K562 (cell line): ENCODE results near the gene MAGI3. TPM values are rescaled to one million over a fixed set of nuclear protein-coding genes. Genes with fewer than 3 reads are reported as not detected.

Experiments
- ATAC-seq: fragments of 200-7000 bp; cut with Tn5 transposase; 3 replicates; pipeline ENCODE4 v1.9.1; 2020; ENCODE audit warnings: moderate library complexity
- BruUV-seq: library from RNA; stranded (reverse); fragments of 400-500 nt; replicated peaks from 2 replicates; lab custom pipeline; 2021; lab: Mats Ljungman, UMichigan
- CTCF ChIA-PET: fragments of 300-600 bp; formaldehyde crosslinking; extraction: SDS; loops from one replicate; lab custom pipeline; 2021; ENCODE audit warnings: low intra/inter-chr PET ratio; lab: Yijun Ruan, JAX
- POLR2A ChIA-PET: fragments of 300-600, 350-650 bp; sonication (Branson Sonifier 250); formaldehyde crosslinking; extraction: SDS; loops from one replicate; lab custom pipeline; 2021; ENCODE audit warnings: antibody characterized with exemption, inconsistent platforms; lab: Yijun Ruan, JAX
- DNase-seq, 4 experiments: peaks; one replicate each; pipeline versions ENCODE4 v3.0.0 to v3.0.0-alpha.2; 2011 to 2018; ENCODE audit warnings: low spot score in 3 of 4, mixed read lengths in 3 of 4; ENCODE audit errors: extremely low read depth in 1 of 4
- FAIRE-seq: peaks from 2 replicates; lab custom pipeline; 2011; peaks lifted over from hg19 to GRCh38; lab: Jason Lieb, UNC
- H2AFZ ChIP-seq: 2 replicates; pipeline ENCODE4 v1.6.0; 2011; ENCODE audit warnings: low read depth, low read length, control low read depth, inconsistent platforms
- H3K27ac ChIP-seq: fragments of 200-600 bp; 3 replicates; pipeline ENCODE4 v1.8.0; 2011; ENCODE audit warnings: low read depth, mild to moderate bottlenecking, control low read depth, inconsistent platforms, low read length, moderate library complexity, mixed read lengths; ENCODE audit errors: extremely low read depth
- H3K27me3 ChIP-seq, 2 experiments: fragments of 300-600 bp in 1 of 2; 2 replicates in 1 of 2; 3 replicates in 1 of 2; pipeline versions ENCODE4 v1.6.0 to v1.8.0; 2011; ENCODE audit warnings: inconsistent platforms in 2 of 2, low read length in 2 of 2, mild to moderate bottlenecking in 1 of 2, mixed read lengths in 1 of 2, moderate library complexity in 1 of 2; ENCODE audit not compliant: control insufficient read depth in 2 of 2, insufficient read depth in 2 of 2
- H3K36me3 ChIP-seq: fragments of 300-600 bp; 3 replicates; pipeline ENCODE4 v1.8.0; 2011; ENCODE audit warnings: mild to moderate bottlenecking, low read length, inconsistent platforms; ENCODE audit not compliant: control insufficient read depth, insufficient read depth
- H3K4me1 ChIP-seq, 2 experiments: fragments of 200-600 bp in 1 of 2; replicated peaks in 1 of 2; 2 replicates in 1 of 2; 3 replicates in 1 of 2; pipeline versions ENCODE4 v1.5.1 to v1.8.0; 2011; ENCODE audit warnings: inconsistent platforms in 2 of 2, low read length in 2 of 2, mild to moderate bottlenecking in 1 of 2, mixed read lengths in 1 of 2, moderate library complexity in 1 of 2; ENCODE audit not compliant: control insufficient read depth in 2 of 2, insufficient read depth in 2 of 2
- H3K4me2 ChIP-seq: 2 replicates; pipeline ENCODE4 v1.6.1; 2011; ENCODE audit warnings: low read length, control low read depth, inconsistent platforms, mixed read lengths; ENCODE audit not compliant: insufficient read depth
- H3K4me3 ChIP-seq: fragments of 200-600 bp; sonication (generic), shearing (Covaris generic); 2 replicates; pipeline ENCODE4 v1.5.1; 2016; ENCODE audit warnings: control low read depth, inconsistent platforms
- H3K79me2 ChIP-seq: fragments of 200-600 bp; 3 replicates; pipeline ENCODE4 v1.8.0; 2011; ENCODE audit warnings: low read length, inconsistent platforms; ENCODE audit not compliant: control insufficient read depth, insufficient read depth
- H3K9ac ChIP-seq, 2 experiments: 2 replicates each; pipeline versions ENCODE4 v1.6.0 to v1.6.1; 2011; ENCODE audit warnings: low read depth in 2 of 2, low read length in 2 of 2, control low read depth in 1 of 2, inconsistent platforms in 1 of 2, mild to moderate bottlenecking in 1 of 2, mixed read lengths in 1 of 2; ENCODE audit not compliant: insufficient read depth in 1 of 2
- H3K9me1 ChIP-seq: one replicate; pipeline ENCODE4 v1.6.0; 2011; ENCODE audit warnings: inconsistent platforms, mild to moderate bottlenecking, low read length, moderate library complexity; ENCODE audit not compliant: control insufficient read depth, insufficient read depth
- H3K9me3 ChIP-seq: replicated peaks from 2 replicates; pipeline ENCODE4 v1.5.1; 2011; ENCODE audit warnings: low read depth, low read length, inconsistent platforms; ENCODE audit not compliant: control insufficient read depth, insufficient read depth
- H4K20me1 ChIP-seq: replicated peaks from 2 replicates; pipeline ENCODE4 v1.6.1; 2011; ENCODE audit warnings: low read length, inconsistent platforms, mixed read lengths; ENCODE audit not compliant: control insufficient read depth, insufficient read depth
- ASH1L ChIP-seq: fragments of 450-650 bp; IDR thresholded peaks from 2 replicates; pipeline ENCODE4 v1.6.1; 2018; ENCODE audit warnings: borderline replicate concordance, mild to moderate bottlenecking, low read depth; ENCODE audit not compliant: partially characterized antibody
- CEBPB ChIP-seq: fragments of 450-650 bp; IDR thresholded peaks from 2 replicates; pipeline ENCODE4 v1.6.1; 2016; ENCODE audit warnings: missing genetic modification characterization, missing compliant biosample characterization
- DPF2 ChIP-seq: fragments of 450-650 bp; IDR thresholded peaks from 2 replicates; pipeline ENCODE4 v1.6.1; 2016
- KLF6 ChIP-seq: fragments of 250-450 bp; sonication (Bioruptor Pico); IDR thresholded peaks from 2 replicates; pipeline ENCODE4 v1.4.0; 2020; ENCODE audit warnings: mild to moderate bottlenecking, moderate library complexity, borderline replicate concordance
- LARP7 ChIP-seq: fragments of 450-650 bp; IDR thresholded peaks from 2 replicates; pipeline ENCODE4 v1.6.1; 2016
- MTA3 ChIP-seq: fragments of 450-650 bp; formaldehyde crosslinking; IDR thresholded peaks from 2 replicates; pipeline ENCODE4 v1.6.1; 2017; ENCODE audit warnings: mild to moderate bottlenecking, borderline replicate concordance
- RB1 ChIP-seq: fragments of 450-650 bp; IDR thresholded peaks from 2 replicates; pipeline ENCODE4 v1.6.1; 2017; ENCODE audit warnings: low read depth, mild to moderate bottlenecking
- RBFOX2 ChIP-seq: fragments of 200-400 bp; formaldehyde crosslinking; IDR thresholded peaks from 2 replicates; pipeline ENCODE4 v1.6.1; 2017; ENCODE audit warnings: low read depth, mild to moderate bottlenecking, low read length, moderate library complexity
- SMAD2 ChIP-seq: fragments of 150-350 bp; IDR thresholded peaks from 2 replicates; pipeline ENCODE4 v1.6.1; 2014; ENCODE audit warnings: low read depth, mild to moderate bottlenecking, low read length
- ZFP30 ChIP-seq: fragments of 250-450 bp; sonication (Bioruptor Pico); IDR thresholded peaks from 2 replicates; pipeline ENCODE4 v1.8.0; 2022; ENCODE audit warnings: moderate library complexity, mild to moderate bottlenecking, inconsistent platforms, borderline replicate concordance
- ZNF197 ChIP-seq: fragments of 200-800 bp; sonication (Bioruptor generic); IDR thresholded peaks from 2 replicates; pipeline ENCODE4 v1.6.1; 2016; ENCODE audit warnings: low read depth, missing genetic modification characterization, missing compliant biosample characterization
- ZNF217 ChIP-seq: sonication (generic); formaldehyde crosslinking; IDR thresholded peaks from 2 replicates; pipeline ENCODE4 v1.8.0; 2022; ENCODE audit warnings: mild to moderate bottlenecking, missing genetic modification reagents
- ZNF232 ChIP-seq: sonication (generic); formaldehyde crosslinking; IDR thresholded peaks from 2 replicates; pipeline ENCODE4 v1.8.0; 2022; ENCODE audit warnings: mild to moderate bottlenecking, missing genetic modification reagents
- ZNF778 ChIP-seq: fragments of 450-650 bp; formaldehyde crosslinking; IDR thresholded peaks from 2 replicates; pipeline ENCODE4 v1.4.0; 2020; ENCODE audit warnings: mild to moderate bottlenecking, moderate library complexity
- ZNF79 ChIP-seq: fragments of 250-450 bp; sonication (Bioruptor Pico); IDR thresholded peaks from 2 replicates; pipeline ENCODE4 v1.4.0; 2020; ENCODE audit warnings: low read depth, mild to moderate bottlenecking, moderate library complexity
- WGBS: fragments of 100-300 bp; shearing (Covaris generic); methylation state at CpG from one replicate; pipeline ENCODE4 v1.1.6; 2016; ENCODE audit warnings: low coverage, mixed read lengths; ENCODE audit not compliant: insufficient coverage; ENCODE audit errors: missing lambda C conversion rate; 5-methylcytosine and 5-hydroxymethylcytosine counted together
- in situ Hi-C: fragments of 300-500 bp; cut with MboI; formaldehyde crosslinking; loops from 4 replicates; pipeline ENCODE4 v1.15.0; 2018; ENCODE audit warnings: inconsistent platforms, mixed read lengths
- intact Hi-C: fragments of 100-400 bp; cut with micrococcal nuclease; formaldehyde crosslinking; loops from 2 replicates; pipeline ENCODE4 v1.14.2; 2022
- polyA plus RNA-seq, 8 experiments: library from polyadenylated mRNA; depleted of rRNA in 4 of 8; stranded (reverse) in 5 of 8; unstranded in 3 of 8; fragments of >200 nt; fragmentation: Nextera tagmentation in 2 of 8; fragmentation: Illumina TruSeq in 1 of 8; extraction: Ambion mirVana in 2 of 8; extraction: Trizol in 1 of 8; gene quantifications; 2 replicates each; pipeline versions ENCODE4 v1.2.1 to v1.2.3, GENCODE V29; 2011 to 2014; ENCODE audit warnings: inconsistent platforms in 1 of 8, missing spikeins in 1 of 8
- total RNA-seq, 7 experiments: library from RNA; depleted of rRNA in 6 of 7; stranded (reverse); fragments of >200 nt in 6 of 7; fragmentation: Illumina TruSeq in 2 of 7; extraction: Trizol in 2 of 7; gene quantifications; 2 replicates each; pipeline versions ENCODE4 v1.2.1 to v1.2.3, GENCODE V29; 2011 to 2021; ENCODE audit warnings: low replicate concordance in 1 of 7
- TF ChIP-seq, protein P1 (sequence below): fragments of 450-650 bp; IDR thresholded peaks from 2 replicates; pipeline ENCODE4 v1.7.0; 2016; ENCODE audit warnings: borderline replicate concordance
- TF ChIP-seq, protein P2 (sequence below): sonication (generic); formaldehyde crosslinking; IDR thresholded peaks from 2 replicates; pipeline ENCODE4 v1.8.1; 2023; ENCODE audit warnings: mild to moderate bottlenecking, missing genetic modification reagents
- TF ChIP-seq, protein P3 (sequence below): sonication (generic); formaldehyde crosslinking; IDR thresholded peaks from 2 replicates; pipeline ENCODE4 v1.9.0; 2022; ENCODE audit warnings: mild to moderate bottlenecking, missing genetic modification reagents

The MAGI3 gene
- total and polyA plus RNA-seq, 9 of the 15 experiments (the other 6 are each of a cell fraction or from before 2014, with no cell fraction given), result 1.0 to 8.6 (median 5.5) TPM

DNA sequence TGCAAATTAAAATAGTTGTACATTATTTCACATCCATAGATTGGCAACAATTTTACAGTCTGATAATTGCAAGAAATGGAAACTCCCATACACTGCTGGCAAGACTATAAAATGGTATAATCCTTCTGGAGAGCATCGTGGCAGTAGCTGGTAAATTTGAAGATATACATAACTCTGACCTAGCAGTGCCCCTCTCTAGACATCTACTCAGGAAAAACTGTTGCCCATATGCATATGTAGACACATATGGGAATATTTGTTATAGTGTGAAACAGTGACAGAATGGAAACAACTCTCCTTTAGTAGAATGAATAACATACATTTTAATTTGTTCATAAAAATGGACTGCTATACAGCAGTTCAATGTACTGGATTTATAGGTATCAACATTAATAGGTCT is 191.8 kb downstream of the MAGI3 start:
- Histone ChIP-seq H3K4me3 (no peak overlapping the region), H3K4me1 (no peaks in the 10 kb centered on the region), H3K9me3 (no peaks in the 10 kb centered on the region), H3K9ac (no peak overlapping the region), H3K4me2 (no peak overlapping the region), H3K79me2 (no peaks in the 10 kb centered on the region), H4K20me1 (no peaks in the 10 kb centered on the region), H3K9me1 (no peaks in the 10 kb centered on the region), H3K27ac (no peak overlapping the region), H2AFZ (no peak overlapping the region), H3K36me3 (no peaks in the 10 kb centered on the region), H3K27me3 (no peaks in the 10 kb centered on the region)
- BruUV-seq, result no TSS peak
- no peak for ATAC-seq
- no peak for TF ChIP-seq ZNF217 (CRISPR knock-in tag)
- TF ChIP-seq, protein P1, sequence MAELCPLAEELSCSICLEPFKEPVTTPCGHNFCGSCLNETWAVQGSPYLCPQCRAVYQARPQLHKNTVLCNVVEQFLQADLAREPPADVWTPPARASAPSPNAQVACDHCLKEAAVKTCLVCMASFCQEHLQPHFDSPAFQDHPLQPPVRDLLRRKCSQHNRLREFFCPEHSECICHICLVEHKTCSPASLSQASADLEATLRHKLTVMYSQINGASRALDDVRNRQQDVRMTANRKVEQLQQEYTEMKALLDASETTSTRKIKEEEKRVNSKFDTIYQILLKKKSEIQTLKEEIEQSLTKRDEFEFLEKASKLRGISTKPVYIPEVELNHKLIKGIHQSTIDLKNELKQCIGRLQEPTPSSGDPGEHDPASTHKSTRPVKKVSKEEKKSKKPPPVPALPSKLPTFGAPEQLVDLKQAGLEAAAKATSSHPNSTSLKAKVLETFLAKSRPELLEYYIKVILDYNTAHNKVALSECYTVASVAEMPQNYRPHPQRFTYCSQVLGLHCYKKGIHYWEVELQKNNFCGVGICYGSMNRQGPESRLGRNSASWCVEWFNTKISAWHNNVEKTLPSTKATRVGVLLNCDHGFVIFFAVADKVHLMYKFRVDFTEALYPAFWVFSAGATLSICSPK, result no peak
- TF ChIP-seq RBFOX2, result no peak
- no peak for TF ChIP-seq DPF2
- no peak for TF ChIP-seq ZNF197 (CRISPR knock-in tag)
- no peak for TF ChIP-seq MTA3
- TF ChIP-seq RB1, result no peak
- TF ChIP-seq ZNF778 (CRISPR knock-in tag), result no peak
- TF ChIP-seq, protein P2, sequence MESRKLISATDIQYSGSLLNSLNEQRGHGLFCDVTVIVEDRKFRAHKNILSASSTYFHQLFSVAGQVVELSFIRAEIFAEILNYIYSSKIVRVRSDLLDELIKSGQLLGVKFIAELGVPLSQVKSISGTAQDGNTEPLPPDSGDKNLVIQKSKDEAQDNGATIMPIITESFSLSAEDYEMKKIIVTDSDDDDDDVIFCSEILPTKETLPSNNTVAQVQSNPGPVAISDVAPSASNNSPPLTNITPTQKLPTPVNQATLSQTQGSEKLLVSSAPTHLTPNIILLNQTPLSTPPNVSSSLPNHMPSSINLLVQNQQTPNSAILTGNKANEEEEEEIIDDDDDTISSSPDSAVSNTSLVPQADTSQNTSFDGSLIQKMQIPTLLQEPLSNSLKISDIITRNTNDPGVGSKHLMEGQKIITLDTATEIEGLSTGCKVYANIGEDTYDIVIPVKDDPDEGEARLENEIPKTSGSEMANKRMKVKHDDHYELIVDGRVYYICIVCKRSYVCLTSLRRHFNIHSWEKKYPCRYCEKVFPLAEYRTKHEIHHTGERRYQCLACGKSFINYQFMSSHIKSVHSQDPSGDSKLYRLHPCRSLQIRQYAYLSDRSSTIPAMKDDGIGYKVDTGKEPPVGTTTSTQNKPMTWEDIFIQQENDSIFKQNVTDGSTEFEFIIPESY (CRISPR knock-in tag), result no peak
- TF ChIP-seq LARP7, result no peak
- no peak for TF ChIP-seq ZNF79 (CRISPR knock-in tag)
- no peak for TF ChIP-seq ASH1L
- no peak for TF ChIP-seq KLF6
- no peak for TF ChIP-seq ZNF232 (CRISPR knock-in tag)
- no peak for TF ChIP-seq CEBPB (tag)
- TF ChIP-seq SMAD2, result no peak
- TF ChIP-seq, protein P3, sequence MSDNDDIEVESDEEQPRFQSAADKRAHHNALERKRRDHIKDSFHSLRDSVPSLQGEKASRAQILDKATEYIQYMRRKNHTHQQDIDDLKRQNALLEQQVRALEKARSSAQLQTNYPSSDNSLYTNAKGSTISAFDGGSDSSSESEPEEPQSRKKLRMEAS (CRISPR knock-in tag), result no peak
- TF ChIP-seq ZFP30 (CRISPR knock-in tag), result no peak
- POLR2A ChIA-PET, result interaction anchor here (1.0 kb wide), 1 partner anchor 46 kb away, joined by 3 read pairs; no protein-coding TSS in a partner anchor
- no peak for DNase-seq
- CTCF ChIA-PET, result no interaction called here
- no peak for FAIRE-seq
- in situ Hi-C loops (no loop called here), intact Hi-C loops (no loop called here)
- WGBS, result 6% methylated on average over 1 of the region's 1 CpG
